HepG2 (cell line): ENCODE data around the gene RAD52. TPM values are rescaled to one million over a fixed set of nuclear protein-coding genes. Genes with fewer than 3 reads are reported as not detected.

Experiments used
- FOXC1 ChIP-seq: sonication (generic); formaldehyde crosslinking; IDR thresholded peaks from 2 replicates; pipeline ENCODE4 v1.8.0; 2022; ENCODE audit warnings: mild to moderate bottlenecking, missing genetic modification reagents, borderline replicate concordance
- MBD4 ChIP-seq: IDR thresholded peaks from 2 replicates; pipeline ENCODE4 v1.6.1; 2012; ENCODE audit warnings: low read length, inconsistent platforms, borderline replicate concordance
- NFYB ChIP-seq: sonication (generic); formaldehyde crosslinking; IDR thresholded peaks from 2 replicates; pipeline ENCODE4 v1.4.0; 2020; ENCODE audit warnings: missing genetic modification reagents
- SPEN ChIP-seq: sonication (generic); formaldehyde crosslinking; IDR thresholded peaks from 2 replicates; pipeline ENCODE4 v1.5.1; 2020; ENCODE audit warnings: low read depth, mild to moderate bottlenecking, missing genetic modification reagents
- ZNF430 ChIP-seq: sonication (generic); formaldehyde crosslinking; IDR thresholded peaks from 2 replicates; pipeline ENCODE4 v1.9.0; 2021; ENCODE audit warnings: mild to moderate bottlenecking, missing genetic modification reagents
- ZNF646 ChIP-seq: sonication (generic); formaldehyde crosslinking; IDR thresholded peaks from 2 replicates; pipeline ENCODE4 v1.9.0; 2021; ENCODE audit warnings: mild to moderate bottlenecking, missing genetic modification reagents
- polyA plus RNA-seq, 8 experiments: library from polyadenylated mRNA; depleted of rRNA in 3 of 8; stranded (reverse) in 7 of 8; unstranded in 1 of 8; fragments of >200 nt; fragmentation: Illumina TruSeq in 4 of 8; extraction: Trizol in 4 of 8; gene quantifications; 2 replicates each; pipeline versions ENCODE4 v1.2.1 to v1.2.3, GENCODE V29; 2011 to 2016; ENCODE audit warnings: low read depth in 4 of 8, missing spikeins in 1 of 8, mixed read lengths in 1 of 8; ENCODE audit not compliant: insufficient read depth in 1 of 8
- total RNA-seq, 5 experiments: library from RNA; depleted of rRNA; stranded (reverse); fragments of >200 nt; fragmentation: Illumina TruSeq; extraction: Trizol; gene quantifications; 2 replicates each; pipeline ENCODE4 v1.2.3, GENCODE V29; 2016; ENCODE audit warnings: low read depth in 1 of 5
- TF ChIP-seq, protein P1 (sequence below): sonication (generic); formaldehyde crosslinking; IDR thresholded peaks from 2 replicates; pipeline ENCODE4 v1.8.0; 2022; ENCODE audit warnings: mild to moderate bottlenecking, missing genetic modification reagents; ENCODE audit not compliant: insufficient replicate concordance
- TF ChIP-seq, protein P2 (sequence below): IDR thresholded peaks from 2 replicates; pipeline ENCODE4 v1.4.0; 2020; ENCODE audit warnings: mild to moderate bottlenecking, missing genetic modification reagents
- TF ChIP-seq, protein P3 (sequence below): sonication (generic); formaldehyde crosslinking; IDR thresholded peaks from 2 replicates; pipeline ENCODE4 v1.9.0; 2021; ENCODE audit warnings: missing genetic modification reagents, mild to moderate bottlenecking, borderline replicate concordance

Gene RAD52
- total and polyA plus RNA-seq, 2 of the 13 experiments (the other 11 are each of a cell fraction or from before 2014, with no cell fraction given), result 14.3 to 19.9 TPM

DNA sequence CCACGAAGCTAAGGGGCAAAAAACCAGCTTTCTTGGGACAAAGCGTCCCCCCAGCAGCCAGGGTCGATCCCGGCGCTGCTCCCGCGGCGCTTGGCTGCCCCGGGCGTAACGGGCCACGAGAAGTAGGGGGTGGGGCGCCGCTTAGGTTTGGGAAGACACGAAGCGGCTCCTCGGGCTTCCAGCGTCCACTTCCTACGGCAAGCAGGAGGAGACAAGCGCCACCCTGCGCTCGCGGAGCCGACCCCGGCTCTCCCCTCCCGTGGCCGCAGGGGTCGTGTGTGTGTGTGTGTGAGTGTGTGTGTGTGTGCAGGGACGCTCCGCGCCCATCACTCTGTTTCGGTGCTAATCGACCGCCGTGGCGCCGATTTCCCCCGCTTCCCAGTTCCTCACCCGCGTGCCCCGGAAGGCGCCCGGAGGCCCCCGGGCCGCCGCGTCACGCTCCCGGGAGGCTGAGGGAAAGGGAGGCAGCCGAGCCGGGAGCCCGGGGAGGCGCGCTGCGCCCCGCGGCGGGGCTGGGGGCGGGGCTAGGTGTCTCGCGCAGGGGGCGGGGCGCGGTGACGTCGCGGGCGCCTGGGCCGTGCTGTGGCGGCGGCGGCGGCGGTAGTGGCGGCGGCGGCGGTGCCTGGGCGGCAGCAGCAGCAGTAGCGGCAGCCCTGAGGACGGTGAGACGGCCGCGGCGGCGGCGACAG, 41.3 kb upstream of the RAD52 start, which contains the start of gene ERC1 (continued):
- TF ChIP-seq, protein P1, sequence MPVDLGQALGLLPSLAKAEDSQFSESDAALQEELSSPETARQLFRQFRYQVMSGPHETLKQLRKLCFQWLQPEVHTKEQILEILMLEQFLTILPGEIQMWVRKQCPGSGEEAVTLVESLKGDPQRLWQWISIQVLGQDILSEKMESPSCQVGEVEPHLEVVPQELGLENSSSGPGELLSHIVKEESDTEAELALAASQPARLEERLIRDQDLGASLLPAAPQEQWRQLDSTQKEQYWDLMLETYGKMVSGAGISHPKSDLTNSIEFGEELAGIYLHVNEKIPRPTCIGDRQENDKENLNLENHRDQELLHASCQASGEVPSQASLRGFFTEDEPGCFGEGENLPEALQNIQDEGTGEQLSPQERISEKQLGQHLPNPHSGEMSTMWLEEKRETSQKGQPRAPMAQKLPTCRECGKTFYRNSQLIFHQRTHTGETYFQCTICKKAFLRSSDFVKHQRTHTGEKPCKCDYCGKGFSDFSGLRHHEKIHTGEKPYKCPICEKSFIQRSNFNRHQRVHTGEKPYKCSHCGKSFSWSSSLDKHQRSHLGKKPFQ (CRISPR knock-in tag), result peak; percentile 62
- TF ChIP-seq MBD4 (no peak), ZNF646 (peak; percentile 89), ZNF430 (CRISPR knock-in tag) (peak; percentile 93), FOXC1 (CRISPR knock-in tag) (peak; percentile 59), SPEN (CRISPR knock-in tag) (peak; percentile 62; the same call in 1 of the 2 replicates), NFYB (CRISPR knock-in tag) (no peak; the same call in 1 of the 2 replicates)
- TF ChIP-seq, protein P2, sequence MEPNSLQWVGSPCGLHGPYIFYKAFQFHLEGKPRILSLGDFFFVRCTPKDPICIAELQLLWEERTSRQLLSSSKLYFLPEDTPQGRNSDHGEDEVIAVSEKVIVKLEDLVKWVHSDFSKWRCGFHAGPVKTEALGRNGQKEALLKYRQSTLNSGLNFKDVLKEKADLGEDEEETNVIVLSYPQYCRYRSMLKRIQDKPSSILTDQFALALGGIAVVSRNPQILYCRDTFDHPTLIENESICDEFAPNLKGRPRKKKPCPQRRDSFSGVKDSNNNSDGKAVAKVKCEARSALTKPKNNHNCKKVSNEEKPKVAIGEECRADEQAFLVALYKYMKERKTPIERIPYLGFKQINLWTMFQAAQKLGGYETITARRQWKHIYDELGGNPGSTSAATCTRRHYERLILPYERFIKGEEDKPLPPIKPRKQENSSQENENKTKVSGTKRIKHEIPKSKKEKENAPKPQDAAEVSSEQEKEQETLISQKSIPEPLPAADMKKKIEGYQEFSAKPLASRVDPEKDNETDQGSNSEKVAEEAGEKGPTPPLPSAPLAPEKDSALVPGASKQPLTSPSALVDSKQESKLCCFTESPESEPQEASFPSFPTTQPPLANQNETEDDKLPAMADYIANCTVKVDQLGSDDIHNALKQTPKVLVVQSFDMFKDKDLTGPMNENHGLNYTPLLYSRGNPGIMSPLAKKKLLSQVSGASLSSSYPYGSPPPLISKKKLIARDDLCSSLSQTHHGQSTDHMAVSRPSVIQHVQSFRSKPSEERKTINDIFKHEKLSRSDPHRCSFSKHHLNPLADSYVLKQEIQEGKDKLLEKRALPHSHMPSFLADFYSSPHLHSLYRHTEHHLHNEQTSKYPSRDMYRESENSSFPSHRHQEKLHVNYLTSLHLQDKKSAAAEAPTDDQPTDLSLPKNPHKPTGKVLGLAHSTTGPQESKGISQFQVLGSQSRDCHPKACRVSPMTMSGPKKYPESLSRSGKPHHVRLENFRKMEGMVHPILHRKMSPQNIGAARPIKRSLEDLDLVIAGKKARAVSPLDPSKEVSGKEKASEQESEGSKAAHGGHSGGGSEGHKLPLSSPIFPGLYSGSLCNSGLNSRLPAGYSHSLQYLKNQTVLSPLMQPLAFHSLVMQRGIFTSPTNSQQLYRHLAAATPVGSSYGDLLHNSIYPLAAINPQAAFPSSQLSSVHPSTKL (CRISPR knock-in tag), result peak; percentile 48; the same call in 1 of the 2 replicates
- TF ChIP-seq, protein P3, sequence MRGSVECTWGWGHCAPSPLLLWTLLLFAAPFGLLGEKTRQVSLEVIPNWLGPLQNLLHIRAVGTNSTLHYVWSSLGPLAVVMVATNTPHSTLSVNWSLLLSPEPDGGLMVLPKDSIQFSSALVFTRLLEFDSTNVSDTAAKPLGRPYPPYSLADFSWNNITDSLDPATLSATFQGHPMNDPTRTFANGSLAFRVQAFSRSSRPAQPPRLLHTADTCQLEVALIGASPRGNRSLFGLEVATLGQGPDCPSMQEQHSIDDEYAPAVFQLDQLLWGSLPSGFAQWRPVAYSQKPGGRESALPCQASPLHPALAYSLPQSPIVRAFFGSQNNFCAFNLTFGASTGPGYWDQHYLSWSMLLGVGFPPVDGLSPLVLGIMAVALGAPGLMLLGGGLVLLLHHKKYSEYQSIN (CRISPR knock-in tag), result no peak
